ENCODE measurements around the gene RILPL2. TPM values are rescaled to one million over a fixed set of nuclear protein-coding genes. Genes with fewer than 3 reads are reported as not detected.
"Not testable (repeated sequence)": the region's sequence is repeated elsewhere in the genome, so short reads cannot be mapped to it uniquely, and the experiment has no call there.

RILPL2 gene
- total and polyA plus RNA-seq, 4 donors, result 1.8 to 2.1 (median 2.0) TPM

DNA sequence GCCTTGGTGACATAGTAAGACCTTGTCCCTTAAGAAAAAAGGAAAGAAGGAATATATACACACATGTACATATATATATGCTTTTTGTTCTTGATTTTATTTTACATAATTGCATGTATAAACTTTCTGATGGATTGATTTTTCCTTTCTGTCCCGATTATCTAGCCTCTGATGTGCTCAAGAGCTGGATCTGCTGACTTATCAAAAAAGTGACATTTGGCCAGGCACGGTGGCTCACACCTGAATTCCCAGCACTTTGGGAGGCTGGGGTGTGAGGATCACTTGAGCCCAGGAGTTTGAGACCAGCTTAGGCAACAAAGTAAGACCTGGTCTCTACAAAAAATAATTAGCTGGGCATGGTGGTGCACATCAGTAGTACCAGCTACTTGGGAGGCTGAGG lies 33.5 kb upstream of the RILPL2 start (continued):
- no peak for TF ChIP-seq EGR1 (IDR thresholded peaks at IDR 0.05; ENCODE audit: low read depth in 2 of 2)

DNA sequence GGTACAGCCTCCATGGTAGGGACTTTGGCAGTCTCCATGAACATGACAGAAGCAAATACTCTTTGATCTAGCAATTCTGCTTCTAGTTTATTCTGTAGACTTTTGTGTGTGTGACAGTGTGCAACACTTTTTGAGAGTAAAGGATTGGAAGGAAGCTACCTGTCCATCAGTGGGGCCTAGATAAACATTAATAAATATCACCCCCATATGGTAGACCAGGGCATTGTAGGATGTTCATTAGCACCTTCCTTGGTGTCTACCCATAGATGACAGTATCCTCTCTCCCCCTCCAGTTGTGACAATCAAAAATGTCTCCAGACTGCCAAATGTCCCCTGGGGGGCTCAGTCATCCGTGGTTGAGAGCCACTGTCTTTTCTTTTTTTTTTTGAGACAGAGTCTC lies 32.3 kb upstream of the RILPL2 start:
- 67% methylated on average over 1 of the region's 1 CpG for WGBS
- H3K9ac ChIP-seq (ENCODE audit: low read depth in 1 of 2, low read length in 2 of 2), result no peak overlapping the region
- no peaks in the 10 kb centered on the region for H3K27me3 ChIP-seq (ENCODE audit: control insufficient read depth in 4 of 4, insufficient read depth in 4 of 4, low read length in 3 of 4)
- no peaks in the 10 kb centered on the region for H3K9me3 ChIP-seq (ENCODE audit: control insufficient read depth in 4 of 4, low read length in 3 of 4)
- H3K27ac ChIP-seq (ENCODE audit: low read depth in 1 of 2, low read length in 2 of 2), result no peak overlapping the region
- H3K4me3 ChIP-seq (ENCODE audit: low read depth in 1 of 3, low read length in 3 of 3), result no peak overlapping the region
- TF ChIP-seq ATF3 (IDR thresholded peaks at IDR 0.05), result no peak
- TF ChIP-seq TAF1 (conservative IDR thresholded peaks at IDR 0.05), result no peak
- TF ChIP-seq, protein P1, sequence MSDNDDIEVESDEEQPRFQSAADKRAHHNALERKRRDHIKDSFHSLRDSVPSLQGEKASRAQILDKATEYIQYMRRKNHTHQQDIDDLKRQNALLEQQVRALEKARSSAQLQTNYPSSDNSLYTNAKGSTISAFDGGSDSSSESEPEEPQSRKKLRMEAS (IDR thresholded peaks at IDR 0.05), result no peak
- TF ChIP-seq RAD21 (IDR thresholded peaks at IDR 0.05), result peak in 1 of 2 donors; percentile 17
- peaks cover 3 to 26% (median 11%) of the 10 kb centered on the region in 4 donors for H3K36me3 ChIP-seq (ENCODE audit: control insufficient read depth in 4 of 4, insufficient read depth in 3 of 4, low read depth in 1 of 4, low read length in 3 of 4)
- no peak for DNase-seq (ENCODE audit: low spot score)
- H3K4me1 ChIP-seq (ENCODE audit: control insufficient read depth in 4 of 4, insufficient read depth in 4 of 4, low read length in 3 of 4), result peaks cover 0 to 8% (median 2%) of the 10 kb centered on the region in 4 donors

GRCh38 chr12:123465084-123465483 lies 28.6 kb upstream of the RILPL2 start:
- Histone ChIP-seq H3K36me3 (ENCODE audit: control insufficient read depth in 4 of 4, insufficient read depth in 3 of 4, low read depth in 1 of 4, low read length in 3 of 4) (peaks cover 7 to 17% (median 11%) of the 10 kb centered on the region in 4 donors), H3K9ac (ENCODE audit: low read depth in 1 of 2, low read length in 2 of 2) (no peak overlapping the region), H3K27ac (ENCODE audit: low read depth in 1 of 2, low read length in 2 of 2) (no peak overlapping the region), H3K27me3 (ENCODE audit: control insufficient read depth in 4 of 4, insufficient read depth in 4 of 4, low read length in 3 of 4) (no peaks in the 10 kb centered on the region), H3K4me1 (ENCODE audit: control insufficient read depth in 4 of 4, insufficient read depth in 4 of 4, low read length in 3 of 4) (no peaks in the 10 kb centered on the region), H3K9me3 (ENCODE audit: control insufficient read depth in 4 of 4, low read length in 3 of 4) (no peaks in the 10 kb centered on the region), H3K4me3 (ENCODE audit: low read depth in 1 of 3, low read length in 3 of 3) (no peak overlapping the region)
- no peak for TF ChIP-seq SP1 (IDR thresholded peaks at IDR 0.05)
- TF ChIP-seq TAF1 (conservative IDR thresholded peaks at IDR 0.05), result no peak
- TF ChIP-seq JUND (IDR thresholded peaks at IDR 0.05), result no peak
- TF ChIP-seq, protein P2, sequence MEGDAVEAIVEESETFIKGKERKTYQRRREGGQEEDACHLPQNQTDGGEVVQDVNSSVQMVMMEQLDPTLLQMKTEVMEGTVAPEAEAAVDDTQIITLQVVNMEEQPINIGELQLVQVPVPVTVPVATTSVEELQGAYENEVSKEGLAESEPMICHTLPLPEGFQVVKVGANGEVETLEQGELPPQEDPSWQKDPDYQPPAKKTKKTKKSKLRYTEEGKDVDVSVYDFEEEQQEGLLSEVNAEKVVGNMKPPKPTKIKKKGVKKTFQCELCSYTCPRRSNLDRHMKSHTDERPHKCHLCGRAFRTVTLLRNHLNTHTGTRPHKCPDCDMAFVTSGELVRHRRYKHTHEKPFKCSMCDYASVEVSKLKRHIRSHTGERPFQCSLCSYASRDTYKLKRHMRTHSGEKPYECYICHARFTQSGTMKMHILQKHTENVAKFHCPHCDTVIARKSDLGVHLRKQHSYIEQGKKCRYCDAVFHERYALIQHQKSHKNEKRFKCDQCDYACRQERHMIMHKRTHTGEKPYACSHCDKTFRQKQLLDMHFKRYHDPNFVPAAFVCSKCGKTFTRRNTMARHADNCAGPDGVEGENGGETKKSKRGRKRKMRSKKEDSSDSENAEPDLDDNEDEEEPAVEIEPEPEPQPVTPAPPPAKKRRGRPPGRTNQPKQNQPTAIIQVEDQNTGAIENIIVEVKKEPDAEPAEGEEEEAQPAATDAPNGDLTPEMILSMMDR (IDR thresholded peaks at IDR 0.05; ENCODE audit: low read depth, low read length, missing input control), result no peak
- TF ChIP-seq RXRA (IDR thresholded peaks at IDR 0.05), result no peak
- TF ChIP-seq, protein P1 (IDR thresholded peaks at IDR 0.05), result no peak
- no peak for TF ChIP-seq HNF4A (conservative IDR thresholded peaks at IDR 0.05)
- TF ChIP-seq, protein P3, sequence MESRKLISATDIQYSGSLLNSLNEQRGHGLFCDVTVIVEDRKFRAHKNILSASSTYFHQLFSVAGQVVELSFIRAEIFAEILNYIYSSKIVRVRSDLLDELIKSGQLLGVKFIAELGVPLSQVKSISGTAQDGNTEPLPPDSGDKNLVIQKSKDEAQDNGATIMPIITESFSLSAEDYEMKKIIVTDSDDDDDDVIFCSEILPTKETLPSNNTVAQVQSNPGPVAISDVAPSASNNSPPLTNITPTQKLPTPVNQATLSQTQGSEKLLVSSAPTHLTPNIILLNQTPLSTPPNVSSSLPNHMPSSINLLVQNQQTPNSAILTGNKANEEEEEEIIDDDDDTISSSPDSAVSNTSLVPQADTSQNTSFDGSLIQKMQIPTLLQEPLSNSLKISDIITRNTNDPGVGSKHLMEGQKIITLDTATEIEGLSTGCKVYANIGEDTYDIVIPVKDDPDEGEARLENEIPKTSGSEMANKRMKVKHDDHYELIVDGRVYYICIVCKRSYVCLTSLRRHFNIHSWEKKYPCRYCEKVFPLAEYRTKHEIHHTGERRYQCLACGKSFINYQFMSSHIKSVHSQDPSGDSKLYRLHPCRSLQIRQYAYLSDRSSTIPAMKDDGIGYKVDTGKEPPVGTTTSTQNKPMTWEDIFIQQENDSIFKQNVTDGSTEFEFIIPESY (IDR thresholded peaks at IDR 0.05), result no peak
- no peak for DNase-seq (ENCODE audit: low spot score)
- WGBS, result 95% methylated on average over 4 of the region's 4 CpGs

DNA sequence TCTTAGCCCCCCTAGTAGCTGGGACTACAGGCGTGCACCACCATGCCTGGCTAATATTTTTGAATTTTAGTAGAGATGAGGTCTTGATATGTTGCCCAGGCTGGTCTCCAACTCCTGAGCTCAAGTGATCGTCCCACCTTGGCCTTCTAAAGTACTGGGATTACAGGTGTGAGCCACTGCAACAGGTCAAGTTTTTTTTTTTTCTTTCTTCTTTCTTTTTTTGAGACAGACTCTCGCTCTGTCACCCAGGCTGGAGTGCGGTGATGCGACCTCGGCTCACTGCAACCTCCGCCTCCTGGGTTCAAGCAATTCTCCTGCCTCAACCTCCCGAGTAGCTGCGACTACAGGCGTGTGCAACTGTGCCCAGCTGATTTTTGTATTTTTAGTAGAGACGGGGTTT lies 26.7 kb upstream of the RILPL2 start:
- not testable (repeated sequence) for H3K9ac ChIP-seq (ENCODE audit: low read depth in 1 of 2, low read length in 2 of 2); H3K4me1 ChIP-seq (ENCODE audit: control insufficient read depth in 4 of 4, insufficient read depth in 4 of 4, low read length in 3 of 4); H3K9me3 ChIP-seq (ENCODE audit: control insufficient read depth in 4 of 4, low read length in 3 of 4); DNase-seq (ENCODE audit: low spot score); H3K27ac ChIP-seq (ENCODE audit: low read depth in 1 of 2, low read length in 2 of 2); H3K27me3 ChIP-seq (ENCODE audit: control insufficient read depth in 4 of 4, insufficient read depth in 4 of 4, low read length in 3 of 4); H3K4me3 ChIP-seq (ENCODE audit: low read depth in 1 of 3, low read length in 3 of 3)
- H3K36me3 ChIP-seq (ENCODE audit: control insufficient read depth in 4 of 4, insufficient read depth in 3 of 4, low read depth in 1 of 4, low read length in 3 of 4), result peaks cover 7 to 17% (median 11%) of the 10 kb centered on the region in 4 donors
- WGBS, result 98% methylated on average over 11 of the region's 11 CpGs
